Astrocyte (in vitro differentiated cells and primary cell): ENCODE data around the gene GNAT1. TPM values are rescaled to one million over a fixed set of nuclear protein-coding genes. Genes with fewer than 3 reads are reported as not detected.
A peak's percentile ranks its signal among the peaks of the same experiment; 100 is the strongest.

Experiments used
- DNase-seq: peaks from one replicate; pipeline ENCODE4 v3.0.0-alpha.2; 2010; ENCODE audit warnings: low read depth
- FAIRE-seq: peaks from 2 replicates; lab custom pipeline; 2011; peaks lifted over from hg19 to GRCh38; lab: Jason Lieb, UNC
- H2AFZ ChIP-seq: 2 replicates; pipeline ENCODE4 v1.6.0; 2012; ENCODE audit warnings: low read depth, low read length, inconsistent platforms
- H3K27ac ChIP-seq: 2 replicates; pipeline ENCODE4 v1.5.1; 2011; ENCODE audit warnings: low read depth, low read length, inconsistent platforms
- H3K27me3 ChIP-seq: 2 replicates; pipeline ENCODE4 v1.6.0; 2011; ENCODE audit warnings: low read length, inconsistent platforms; ENCODE audit not compliant: insufficient read depth
- H3K36me3 ChIP-seq: 2 replicates; pipeline ENCODE4 v1.5.1; 2011; ENCODE audit warnings: low read length, inconsistent platforms; ENCODE audit not compliant: insufficient read depth
- H3K4me1 ChIP-seq: 2 replicates; pipeline ENCODE4 v1.5.1; 2011; ENCODE audit warnings: low read length, inconsistent platforms; ENCODE audit not compliant: insufficient read depth
- H3K4me2 ChIP-seq: 2 replicates; pipeline ENCODE4 v1.6.0; 2012; ENCODE audit warnings: low read length, inconsistent platforms
- H3K4me3 ChIP-seq: 2 replicates; pipeline ENCODE4 v1.5.1; 2011; ENCODE audit warnings: low read depth, mild to moderate bottlenecking, low read length, inconsistent platforms; ENCODE audit not compliant: insufficient read depth
- H3K79me2 ChIP-seq: 2 replicates; pipeline ENCODE4 v1.6.0; 2012; ENCODE audit warnings: mild to moderate bottlenecking, low read length, inconsistent platforms; ENCODE audit not compliant: insufficient read depth
- H3K9ac ChIP-seq: 2 replicates; pipeline ENCODE4 v1.6.0; 2012; ENCODE audit warnings: mild to moderate bottlenecking, low read length, inconsistent platforms
- H3K9me3 ChIP-seq: 2 replicates; pipeline ENCODE4 v1.5.1; 2012; ENCODE audit warnings: low read depth, mild to moderate bottlenecking, low read length, inconsistent platforms; ENCODE audit not compliant: insufficient read depth
- H4K20me1 ChIP-seq: 2 replicates; pipeline ENCODE4 v1.6.0; 2012; ENCODE audit warnings: low read length, inconsistent platforms; ENCODE audit not compliant: insufficient read depth
- H3K27ac Mint-ChIP-seq: one replicate; pipeline ENCODE4 v1.8.0; 2021; ENCODE audit warnings: mild to moderate bottlenecking, mixed read lengths; ENCODE audit not compliant: unreplicated experiment
- H3K27me3 Mint-ChIP-seq: one replicate; pipeline ENCODE4 v1.8.0; 2021; ENCODE audit warnings: low read depth, mixed read lengths; ENCODE audit not compliant: unreplicated experiment
- H3K36me3 Mint-ChIP-seq: one replicate; pipeline ENCODE4 v1.8.0; 2021; ENCODE audit warnings: low read depth, mixed read lengths; ENCODE audit not compliant: unreplicated experiment
- H3K4me1 Mint-ChIP-seq: one replicate; pipeline ENCODE4 v1.8.0; 2021; ENCODE audit warnings: low read depth, mixed read lengths; ENCODE audit not compliant: unreplicated experiment
- H3K4me3 Mint-ChIP-seq: one replicate; pipeline ENCODE4 v1.8.0; 2021; ENCODE audit warnings: mild to moderate bottlenecking, moderate library complexity, mixed read lengths; ENCODE audit not compliant: unreplicated experiment
- H3K9me3 Mint-ChIP-seq: one replicate; pipeline ENCODE4 v1.8.0; 2021; ENCODE audit warnings: mild to moderate bottlenecking, mixed read lengths; ENCODE audit not compliant: unreplicated experiment
- CTCF ChIP-seq: IDR thresholded peaks from 2 replicates; pipeline ENCODE4 v1.5.1; 2011; ENCODE audit warnings: low read depth, mild to moderate bottlenecking, inconsistent platforms, low read length, moderate library complexity; ENCODE audit not compliant: insufficient read depth
- EZH2 ChIP-seq: IDR thresholded peaks from 2 replicates; pipeline ENCODE4 v1.6.1; 2012; ENCODE audit warnings: mild to moderate bottlenecking, low read length, inconsistent platforms; ENCODE audit not compliant: insufficient read depth
- total RNA-seq: library from RNA; stranded (reverse); gene quantifications from 2 replicates; pipeline ENCODE4 v1.2.1, GENCODE V29; 2021

Gene GNAT1
- total RNA-seq, 1 donor from 2014 or later, result not detected

- Mint-ChIP-seq H3K36me3 (no peaks in the 10 kb centered on the region), H3K9me3 (no peaks in the 10 kb centered on the region), H3K4me3 (no peak overlapping the region), H3K4me1 (no peaks in the 10 kb centered on the region), H3K27me3 (peaks cover 17% of the 10 kb centered on the region), H3K27ac (no peak overlapping the region)
- no peak overlapping the region for H3K4me2 ChIP-seq
- H3K9ac ChIP-seq, result no peak overlapping the region
- H3K9me3 ChIP-seq, result no peaks in the 10 kb centered on the region
- no peak overlapping the region for H3K27ac ChIP-seq
- FAIRE-seq (peak; percentile 67), DNase-seq (peak; percentile 60)
- no peaks in the 10 kb centered on the region for H4K20me1 ChIP-seq
- peaks cover 8% of the 10 kb centered on the region for H3K27me3 ChIP-seq
- TF ChIP-seq EZH2 (no peak), CTCF (peak; percentile 83)
- no peaks in the 10 kb centered on the region for H3K79me2 ChIP-seq
- H3K4me3 ChIP-seq, result no peak overlapping the region
- H2AFZ ChIP-seq, result no peak overlapping the region
- H3K4me1 ChIP-seq, result peaks cover 3% of the 10 kb centered on the region
- no peaks in the 10 kb centered on the region for H3K36me3 ChIP-seq
Observed at GRCh38 chr3:50189274-50189673, 2.1 kb upstream of the GNAT1 start.

- no peak for TF ChIP-seq EZH2
- no peak for TF ChIP-seq CTCF
- Histone ChIP-seq H3K4me3 (no peak overlapping the region), H3K4me1 (peaks cover 8% of the 10 kb centered on the region), H4K20me1 (no peaks in the 10 kb centered on the region), H3K27me3 (peaks cover 13% of the 10 kb centered on the region), H3K27ac (no peak overlapping the region), H3K4me2 (no peak overlapping the region), H2AFZ (no peak overlapping the region), H3K9me3 (no peaks in the 10 kb centered on the region), H3K36me3 (no peaks in the 10 kb centered on the region), H3K79me2 (no peaks in the 10 kb centered on the region), H3K9ac (no peak overlapping the region)
- peaks cover 18% of the 10 kb centered on the region for H3K27me3 Mint-ChIP-seq
- DNase-seq (no peak), FAIRE-seq (no peak)
- H3K4me1 Mint-ChIP-seq, result no peaks in the 10 kb centered on the region
- no peaks in the 10 kb centered on the region for H3K9me3 Mint-ChIP-seq
- H3K36me3 Mint-ChIP-seq, result no peaks in the 10 kb centered on the region
- no peak overlapping the region for H3K27ac Mint-ChIP-seq
- H3K4me3 Mint-ChIP-seq, result no peak overlapping the region
Observed at GRCh38 chr3:50189989-50190388, 1.4 kb upstream of the GNAT1 start.

- Mint-ChIP-seq H3K36me3 (no peaks in the 10 kb centered on the region), H3K9me3 (no peaks in the 10 kb centered on the region), H3K4me3 (no peak overlapping the region), H3K27me3 (peaks cover 29% of the 10 kb centered on the region), H3K4me1 (no peaks in the 10 kb centered on the region), H3K27ac (no peak overlapping the region)
- no peaks in the 10 kb centered on the region for H4K20me1 ChIP-seq
- TF ChIP-seq EZH2, result no peak
- no peak for TF ChIP-seq CTCF
- FAIRE-seq, result no peak
- H2AFZ ChIP-seq, result no peak overlapping the region
- no peak for DNase-seq
- H3K27me3 ChIP-seq, result peaks cover 21% of the 10 kb centered on the region
- no peaks in the 10 kb centered on the region for H3K36me3 ChIP-seq
- no peak overlapping the region for H3K9ac ChIP-seq
- no peaks in the 10 kb centered on the region for H3K9me3 ChIP-seq
- no peak overlapping the region for H3K4me3 ChIP-seq
- no peak overlapping the region for H3K27ac ChIP-seq
- H3K4me2 ChIP-seq, result no peak overlapping the region
- no peaks in the 10 kb centered on the region for H3K79me2 ChIP-seq
- H3K4me1 ChIP-seq, result peaks cover 8% of the 10 kb centered on the region
Observed at GRCh38 chr3:50192124-50192523, 714 bp downstream of the GNAT1 start.
